SK-N-SH (cell line): ENCODE results near the gene CHST9.

ENCODE experiments used
- CHD2 ChIP-seq: fragments of 150-350 bp; IDR thresholded peaks from 2 replicates; pipeline ENCODE4 v1.6.1; 2018; ENCODE audit warnings: low read length; ENCODE audit not compliant: partially characterized antibody
- FOXJ3 ChIP-seq: sonication (generic); formaldehyde crosslinking; IDR thresholded peaks from 2 replicates; pipeline ENCODE4 v1.5.1; 2020; ENCODE audit warnings: mild to moderate bottlenecking, missing genetic modification reagents
- MXI1 ChIP-seq: IDR thresholded peaks from 2 replicates; pipeline ENCODE4 v1.6.1; 2012; ENCODE audit warnings: mild to moderate bottlenecking, low read depth, low read length, improper control_type of control experiment
- NFIC ChIP-seq: IDR thresholded peaks from 2 replicates; pipeline ENCODE4 v1.4.0; 2012; ENCODE audit warnings: borderline replicate concordance
- SMC3 ChIP-seq: IDR thresholded peaks from 2 replicates; pipeline ENCODE4 v1.6.1; 2012; ENCODE audit warnings: low read depth, low read length, improper control_type of control experiment
- TF ChIP-seq, protein P1 (sequence below): fragments of 200-600 bp; sonication (generic); IDR thresholded peaks from 2 replicates; pipeline ENCODE4 v1.6.1; 2017; ENCODE audit warnings: antibody characterized with exemption, mild to moderate bottlenecking, moderate library complexity

DNA sequence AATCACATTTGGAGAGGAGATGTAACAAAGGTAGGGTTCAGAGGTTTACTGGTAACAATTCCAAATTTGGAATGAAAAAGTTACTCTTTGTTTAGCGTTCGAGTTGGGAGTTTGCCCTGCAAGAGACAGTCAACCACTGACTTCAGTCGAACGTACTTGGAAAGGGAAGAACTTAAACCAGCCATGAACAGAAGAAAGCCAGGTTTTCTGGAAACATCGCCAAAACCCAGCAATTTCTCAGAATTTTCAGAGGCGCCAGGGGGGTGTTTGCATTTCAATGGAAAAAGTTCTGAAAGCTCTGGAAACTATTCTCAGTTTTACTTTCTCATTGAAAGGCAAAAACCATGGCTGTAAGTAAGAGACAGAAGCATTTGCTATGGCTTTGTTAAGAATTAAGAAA is 291.1 kb downstream of the CHST9 start:
- TF ChIP-seq CHD2 (no peak), SMC3 (no peak), MXI1 (no peak), FOXJ3 (CRISPR knock-in tag) (no peak), NFIC (no peak)
- TF ChIP-seq, protein P1, sequence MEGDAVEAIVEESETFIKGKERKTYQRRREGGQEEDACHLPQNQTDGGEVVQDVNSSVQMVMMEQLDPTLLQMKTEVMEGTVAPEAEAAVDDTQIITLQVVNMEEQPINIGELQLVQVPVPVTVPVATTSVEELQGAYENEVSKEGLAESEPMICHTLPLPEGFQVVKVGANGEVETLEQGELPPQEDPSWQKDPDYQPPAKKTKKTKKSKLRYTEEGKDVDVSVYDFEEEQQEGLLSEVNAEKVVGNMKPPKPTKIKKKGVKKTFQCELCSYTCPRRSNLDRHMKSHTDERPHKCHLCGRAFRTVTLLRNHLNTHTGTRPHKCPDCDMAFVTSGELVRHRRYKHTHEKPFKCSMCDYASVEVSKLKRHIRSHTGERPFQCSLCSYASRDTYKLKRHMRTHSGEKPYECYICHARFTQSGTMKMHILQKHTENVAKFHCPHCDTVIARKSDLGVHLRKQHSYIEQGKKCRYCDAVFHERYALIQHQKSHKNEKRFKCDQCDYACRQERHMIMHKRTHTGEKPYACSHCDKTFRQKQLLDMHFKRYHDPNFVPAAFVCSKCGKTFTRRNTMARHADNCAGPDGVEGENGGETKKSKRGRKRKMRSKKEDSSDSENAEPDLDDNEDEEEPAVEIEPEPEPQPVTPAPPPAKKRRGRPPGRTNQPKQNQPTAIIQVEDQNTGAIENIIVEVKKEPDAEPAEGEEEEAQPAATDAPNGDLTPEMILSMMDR, result no peak
